HG03378 (cell line): Measurements from ENCODE around the gene SAMD4A.

Experiments
- ATAC-seq: cut with Tn5 transposase; IDR thresholded peaks from one replicate; pipeline ENCODE4 v1.9.1; 2021; ENCODE audit warnings: mild to moderate bottlenecking, moderate library complexity; ENCODE audit not compliant: unreplicated experiment

The SAMD4A gene

GRCh38 chr14:54718046-54718445 lies 151.1 kb downstream of the SAMD4A start:
- no peak for ATAC-seq

GRCh38 chr14:54719406-54719805 lies 152.5 kb downstream of the SAMD4A start:
- ATAC-seq: no peak

GRCh38 chr14:54722791-54723432 lies 156.0 kb downstream of the SAMD4A start:
- ATAC-seq: no peak

- ATAC-seq: no peak
Observed at GRCh38 chr14:54724123-54724522, 157.2 kb downstream of the SAMD4A start.

GRCh38 chr14:54724676-54725325 lies 157.9 kb downstream of the SAMD4A start:
- no peak for ATAC-seq

- ATAC-seq: no peak
Observed at GRCh38 chr14:54725998-54726397, 159.1 kb downstream of the SAMD4A start.

- ATAC-seq: no peak
Observed at GRCh38 chr14:54727929-54728328, 161.0 kb downstream of the SAMD4A start.

GRCh38 chr14:54728700-54729527 lies 162.0 kb downstream of the SAMD4A start:
- no peak for ATAC-seq

- peak; percentile 98 for ATAC-seq
Observed at GRCh38 chr14:54730156-54730961, 163.4 kb downstream of the SAMD4A start.

GRCh38 chr14:54734966-54735365 lies 168.0 kb downstream of the SAMD4A start:
- ATAC-seq: no peak

- ATAC-seq: no peak
Observed at GRCh38 chr14:54735424-54735823, 168.5 kb downstream of the SAMD4A start.

- ATAC-seq: no peak
Observed at GRCh38 chr14:54737132-54737711, 170.3 kb downstream of the SAMD4A start.

- no peak for ATAC-seq
Observed at GRCh38 chr14:54738009-54738408, 171.1 kb downstream of the SAMD4A start.

GRCh38 chr14:54739514-54739913 lies 172.6 kb downstream of the SAMD4A start:
- no peak for ATAC-seq

GRCh38 chr14:54742492-54743350 lies 175.8 kb downstream of the SAMD4A start:
- ATAC-seq: no peak

GRCh38 chr14:54743382-54743781 lies 176.5 kb downstream of the SAMD4A start:
- ATAC-seq: no peak

- ATAC-seq: no peak
Observed at GRCh38 chr14:54746019-54746418, 179.1 kb downstream of the SAMD4A start.

GRCh38 chr14:54747616-54748015 lies 180.7 kb downstream of the SAMD4A start:
- ATAC-seq: no peak

GRCh38 chr14:54749180-54749579 lies 182.3 kb downstream of the SAMD4A start:
- ATAC-seq: no peak

GRCh38 chr14:54749727-54750126 lies 182.8 kb downstream of the SAMD4A start:
- no peak for ATAC-seq
